ENCODE data around the gene HOXB6.

HOXB6 gene

DNA sequence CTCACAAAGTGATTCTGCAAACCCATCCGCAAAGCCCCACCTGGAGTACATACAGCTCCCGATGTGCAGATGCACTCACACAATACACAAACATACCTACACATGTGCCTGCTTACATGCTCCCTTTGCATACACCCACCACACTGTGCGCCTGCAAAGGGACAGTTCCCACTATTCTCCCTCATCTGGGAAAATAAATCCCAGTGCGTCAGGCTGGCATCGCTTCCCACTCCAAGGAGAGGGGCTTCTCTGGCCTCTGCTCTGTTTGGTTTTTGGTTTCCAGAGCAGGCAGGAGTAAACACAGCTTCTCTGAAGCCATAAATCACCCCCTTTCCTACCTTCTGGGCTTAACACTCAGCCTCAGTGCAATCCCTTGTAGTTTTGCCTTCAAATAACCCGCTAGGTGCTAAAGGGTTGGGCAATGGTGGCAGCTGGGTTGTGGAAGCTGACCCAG is 41.4 kb downstream of the HOXB6 start:
- DNase-seq (ENCODE audit: low read depth), result no peak
- TF ChIP-seq, protein P1, sequence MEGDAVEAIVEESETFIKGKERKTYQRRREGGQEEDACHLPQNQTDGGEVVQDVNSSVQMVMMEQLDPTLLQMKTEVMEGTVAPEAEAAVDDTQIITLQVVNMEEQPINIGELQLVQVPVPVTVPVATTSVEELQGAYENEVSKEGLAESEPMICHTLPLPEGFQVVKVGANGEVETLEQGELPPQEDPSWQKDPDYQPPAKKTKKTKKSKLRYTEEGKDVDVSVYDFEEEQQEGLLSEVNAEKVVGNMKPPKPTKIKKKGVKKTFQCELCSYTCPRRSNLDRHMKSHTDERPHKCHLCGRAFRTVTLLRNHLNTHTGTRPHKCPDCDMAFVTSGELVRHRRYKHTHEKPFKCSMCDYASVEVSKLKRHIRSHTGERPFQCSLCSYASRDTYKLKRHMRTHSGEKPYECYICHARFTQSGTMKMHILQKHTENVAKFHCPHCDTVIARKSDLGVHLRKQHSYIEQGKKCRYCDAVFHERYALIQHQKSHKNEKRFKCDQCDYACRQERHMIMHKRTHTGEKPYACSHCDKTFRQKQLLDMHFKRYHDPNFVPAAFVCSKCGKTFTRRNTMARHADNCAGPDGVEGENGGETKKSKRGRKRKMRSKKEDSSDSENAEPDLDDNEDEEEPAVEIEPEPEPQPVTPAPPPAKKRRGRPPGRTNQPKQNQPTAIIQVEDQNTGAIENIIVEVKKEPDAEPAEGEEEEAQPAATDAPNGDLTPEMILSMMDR (conservative IDR thresholded peaks at IDR 0.05; ENCODE audit: control insufficient read depth, insufficient read depth, low read depth, low read length), result no peak
- H3K4me3 ChIP-seq (ENCODE audit: control insufficient read depth, low read depth, low read length), result peak overlapping the region; percentile 35

DNA sequence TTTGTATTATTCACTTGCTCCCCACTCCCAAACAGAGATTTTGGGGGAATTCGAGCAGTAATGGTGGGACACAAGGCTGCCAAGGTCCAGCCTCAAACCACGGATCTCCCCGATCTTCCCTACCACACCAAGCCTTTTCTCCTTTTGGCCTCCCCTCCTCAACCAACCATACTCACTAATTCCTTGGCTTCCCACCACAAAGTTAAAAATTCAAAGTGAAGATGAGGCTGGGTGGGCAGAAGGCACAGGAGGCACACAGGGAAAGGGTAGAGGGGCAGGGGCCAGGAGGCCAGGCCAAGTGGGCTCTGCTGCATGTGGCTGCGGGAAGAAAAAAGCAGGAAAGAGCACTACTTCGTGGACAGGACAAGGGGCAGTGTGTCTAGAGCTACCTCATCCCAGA is 41.9 kb downstream of the HOXB6 start:
- H3K4me3 ChIP-seq (ENCODE audit: control insufficient read depth, low read depth, low read length), result no peak overlapping the region
- TF ChIP-seq, protein P1 (conservative IDR thresholded peaks at IDR 0.05; ENCODE audit: control insufficient read depth, insufficient read depth, low read depth, low read length), result no peak
- DNase-seq (ENCODE audit: low read depth), result no peak

GRCh38 chr17:48561884-48562810 is 42.6 kb downstream of the HOXB6 start:
- H3K4me3 ChIP-seq (ENCODE audit: control insufficient read depth, low read depth, low read length), result no peak overlapping the region
- no peak for DNase-seq (ENCODE audit: low read depth)
- TF ChIP-seq, protein P1 (conservative IDR thresholded peaks at IDR 0.05; ENCODE audit: control insufficient read depth, insufficient read depth, low read depth, low read length), result peak; percentile 33

GRCh38 chr17:48559840-48560817 is 44.7 kb downstream of the HOXB6 start:
- TF ChIP-seq, protein P1 (conservative IDR thresholded peaks at IDR 0.05; ENCODE audit: control insufficient read depth, insufficient read depth, low read depth, low read length), result no peak

GRCh38 chr17:48559122-48559839 is 45.5 kb downstream of the HOXB6 start:
- DNase-seq (ENCODE audit: low read depth), result no peak
- TF ChIP-seq, protein P1 (conservative IDR thresholded peaks at IDR 0.05; ENCODE audit: control insufficient read depth, insufficient read depth, low read depth, low read length), result no peak
- H3K4me3 ChIP-seq (ENCODE audit: control insufficient read depth, low read depth, low read length), result no peak overlapping the region

More at GRCh38 chr17:48559840-48560817, 44.7 kb downstream of the HOXB6 start:
- no peak for DNase-seq (ENCODE audit: low read depth)
- H3K4me3 ChIP-seq (ENCODE audit: control insufficient read depth, low read depth, low read length), result no peak overlapping the region

- TF ChIP-seq, protein P1 (conservative IDR thresholded peaks at IDR 0.05; ENCODE audit: control insufficient read depth, insufficient read depth, low read depth, low read length), result no peak
- DNase-seq (ENCODE audit: low read depth), result no peak
- H3K4me3 ChIP-seq (ENCODE audit: control insufficient read depth, low read depth, low read length), result peak overlapping the region; percentile 20
These were observed 46.0 kb downstream of the HOXB6 start for GRCh38 chr17:48558831-48559121.
